Liver (tissue), 9 donors: ENCODE data around the gene PDHA2. TPM values are rescaled to one million over a fixed set of nuclear protein-coding genes. Genes with fewer than 3 reads are reported as not detected.
"Not testable (repeated sequence)": the region's sequence is repeated elsewhere in the genome, so short reads cannot be mapped to it uniquely, and the experiment has no call there.

Experiments used
- DNase-seq: peaks from one replicate; pipeline ENCODE4 v3.0.0-alpha.2; 2017; ENCODE audit warnings: low spot score
- H3K27ac ChIP-seq, 2 donors: one replicate each; pipeline ENCODE4 v1.7.0; 2013; ENCODE audit warnings: inconsistent platforms in 2 of 2, low read length in 2 of 2, control low read depth in 1 of 2, low read depth in 1 of 2, mild to moderate bottlenecking in 1 of 2
- H3K27me3 ChIP-seq, 4 donors: one replicate each; pipeline versions ENCODE4 v1.6.1 to v1.7.0; 2013; ENCODE audit warnings: low read length in 3 of 4, inconsistent platforms in 1 of 4, mild to moderate bottlenecking in 1 of 4, moderate library complexity in 1 of 4; ENCODE audit not compliant: control insufficient read depth in 4 of 4, insufficient read depth in 4 of 4
- H3K36me3 ChIP-seq, 4 donors: one replicate each; pipeline versions ENCODE4 v1.6.1 to v1.7.0; 2013; ENCODE audit warnings: low read length in 3 of 4, mild to moderate bottlenecking in 3 of 4, low read depth in 1 of 4, moderate library complexity in 1 of 4; ENCODE audit not compliant: control insufficient read depth in 4 of 4, insufficient read depth in 3 of 4
- H3K4me1 ChIP-seq, 4 donors: one replicate each; pipeline versions ENCODE4 v1.6.1 to v1.7.0; 2013; ENCODE audit warnings: low read length in 3 of 4, mild to moderate bottlenecking in 3 of 4, moderate library complexity in 1 of 4; ENCODE audit not compliant: control insufficient read depth in 4 of 4, insufficient read depth in 4 of 4
- H3K4me3 ChIP-seq, 3 donors: one replicate each; pipeline versions ENCODE4 v1.6.1 to v1.7.0; 2013; ENCODE audit warnings: low read length in 3 of 3, control low read depth in 1 of 3, low read depth in 1 of 3, mild to moderate bottlenecking in 1 of 3
- H3K9ac ChIP-seq, 2 donors: one replicate each; pipeline ENCODE4 v1.7.0; 2013; ENCODE audit warnings: low read length in 2 of 2, mild to moderate bottlenecking in 2 of 2, moderate library complexity in 2 of 2, control low read depth in 1 of 2, low read depth in 1 of 2
- H3K9me3 ChIP-seq, 4 donors: one replicate each; pipeline versions ENCODE4 v1.6.1 to v1.7.0; 2013; ENCODE audit warnings: low read length in 3 of 4; ENCODE audit not compliant: control insufficient read depth in 4 of 4
- ATF3 ChIP-seq: IDR thresholded peaks from 2 replicates; pipeline ENCODE4 v1.6.1; 2016; ENCODE audit warnings: antibody characterized with exemption
- CTCF ChIP-seq: fragments of 150-350 bp; IDR thresholded peaks from 2 replicates; pipeline ENCODE4 v1.5.1; 2017; ENCODE audit warnings: improper control_type of control experiment, low read depth, low read length; ENCODE audit not compliant: missing input control
- EGR1 ChIP-seq, 2 donors: IDR thresholded peaks; 2 replicates each; pipeline ENCODE4 v1.6.1; 2016 to 2018; ENCODE audit warnings: antibody characterized with exemption in 2 of 2, low read depth in 2 of 2
- FOXA1 ChIP-seq: IDR thresholded peaks from 2 replicates; pipeline ENCODE4 v1.6.1; 2016; ENCODE audit warnings: antibody characterized with exemption
- GABPA ChIP-seq, 2 donors: IDR thresholded peaks in 1 of 2; conservative IDR thresholded peaks in 1 of 2; 2 replicates each; pipeline ENCODE4 v1.6.1; 2016; ENCODE audit warnings: antibody characterized with exemption in 2 of 2, mild to moderate bottlenecking in 1 of 2, moderate library complexity in 1 of 2
- HNF4A ChIP-seq, 2 donors: conservative IDR thresholded peaks; 2 replicates each; pipeline ENCODE4 v1.6.1; 2016; ENCODE audit warnings: antibody characterized with exemption in 2 of 2, mild to moderate bottlenecking in 2 of 2
- JUND ChIP-seq, 2 donors: IDR thresholded peaks; 2 replicates each; pipeline ENCODE4 v1.6.1; 2016; ENCODE audit warnings: antibody characterized with exemption in 2 of 2
- RAD21 ChIP-seq, 2 donors: IDR thresholded peaks; 2 replicates each; pipeline ENCODE4 v1.6.1; 2016; ENCODE audit warnings: antibody characterized with exemption in 2 of 2, mild to moderate bottlenecking in 2 of 2
- REST ChIP-seq: IDR thresholded peaks from 2 replicates; pipeline ENCODE4 v1.6.1; 2016; ENCODE audit warnings: antibody characterized with exemption, mild to moderate bottlenecking
- RXRA ChIP-seq, 2 donors: IDR thresholded peaks; 2 replicates each; pipeline ENCODE4 v1.6.1; 2017 to 2018; ENCODE audit warnings: antibody characterized with exemption in 2 of 2, mild to moderate bottlenecking in 1 of 2
- TAF1 ChIP-seq: conservative IDR thresholded peaks from 2 replicates; pipeline ENCODE4 v1.6.1; 2016; ENCODE audit warnings: antibody characterized with exemption, mild to moderate bottlenecking
- YY1 ChIP-seq: IDR thresholded peaks from 2 replicates; pipeline ENCODE4 v1.6.1; 2016; ENCODE audit warnings: antibody characterized with exemption, mild to moderate bottlenecking
- WGBS: extraction: QIAGEN DNeasy Blood & Tissue Kit; methylation state at CpG from one replicate; pipeline ENCODE4 v1.1.7; 2013; 5-methylcytosine and 5-hydroxymethylcytosine counted together
- polyA plus RNA-seq, 2 donors: library from polyadenylated mRNA; stranded (reverse) in 1 of 2; unstranded in 1 of 2; fragments of 200-250 nt in 1 of 2; fragments of >200 nt in 1 of 2; fragmentation: Nextera tagmentation in 1 of 2; extraction: Ambion mirVana in 1 of 2; gene quantifications; one replicate each; pipeline versions ENCODE4 v1.2.1 to v1.2.3, GENCODE V29; 2013 to 2015
- total RNA-seq, 2 donors: library from RNA; depleted of rRNA; stranded (reverse); fragments of >200 nt; gene quantifications; one replicate each; pipeline ENCODE4 v1.2.3, GENCODE V29; 2014
- TF ChIP-seq, protein P1 (sequence below): IDR thresholded peaks from 2 replicates; pipeline ENCODE4 v1.6.1; 2016; ENCODE audit warnings: antibody characterized with exemption
- TF ChIP-seq, protein P2 (sequence below): IDR thresholded peaks from 2 replicates; pipeline ENCODE4 v1.6.1; 2016; ENCODE audit warnings: antibody characterized with exemption
- donor health status: healthy.
- donor health status: healthy.
- donor health status: healthy.
- donor health status: healthy.
- donor health status: healthy.

Gene PDHA2
- total and polyA plus RNA-seq, 4 donors: not detected

DNA sequence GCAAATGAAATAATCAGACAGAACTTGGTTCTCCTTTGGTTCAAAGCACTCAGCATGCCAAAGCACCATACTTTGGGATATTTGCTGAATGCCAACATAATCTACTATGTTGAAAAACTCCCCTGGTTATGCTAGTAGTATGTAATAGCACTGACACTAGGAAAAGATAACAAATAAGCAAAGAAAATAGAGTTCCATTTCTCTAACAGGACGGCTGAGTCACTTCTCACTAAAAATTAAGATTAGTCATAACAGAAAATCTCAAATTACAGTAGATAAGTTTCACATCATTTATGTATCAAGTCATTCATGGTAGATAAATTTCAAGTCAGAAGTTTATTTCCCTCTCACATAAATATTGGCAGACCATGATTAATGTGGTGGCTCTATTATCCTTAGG lies 17.9 kb downstream of the PDHA2 start (continued):
- TF ChIP-seq REST (no peak), RAD21 (IDR thresholded peaks at IDR 0.05) (no peak)

GRCh38 chr4:95867919-95868318 lies 28.0 kb downstream of the PDHA2 start:
- no peak for DNase-seq
- Histone ChIP-seq H3K27ac (no peak overlapping the region), H3K4me1 (no peaks in the 10 kb centered on the region), H3K9ac (no peak overlapping the region), H3K9me3 (peaks cover 0 to 22% (median 5%) of the 10 kb centered on the region in 4 donors), H3K4me3 (no peak overlapping the region), H3K27me3 (no peaks in the 10 kb centered on the region), H3K36me3 (no peaks in the 10 kb centered on the region)
- TF ChIP-seq YY1 (no peak), JUND (IDR thresholded peaks at IDR 0.05) (no peak), ATF3 (no peak), RAD21 (IDR thresholded peaks at IDR 0.05) (no peak), CTCF (no peak), EGR1 (IDR thresholded peaks at IDR 0.05; ENCODE audit: low read depth in 2 of 2) (no peak), RXRA (IDR thresholded peaks at IDR 0.05) (no peak), TAF1 (no peak), GABPA (IDR thresholded peaks at IDR 0.05 in 1 of 2, conservative IDR thresholded peaks at IDR 0.05 in 1 of 2) (no peak), HNF4A (conservative IDR thresholded peaks at IDR 0.05) (no peak), FOXA1 (no peak)
- TF ChIP-seq, protein P1, sequence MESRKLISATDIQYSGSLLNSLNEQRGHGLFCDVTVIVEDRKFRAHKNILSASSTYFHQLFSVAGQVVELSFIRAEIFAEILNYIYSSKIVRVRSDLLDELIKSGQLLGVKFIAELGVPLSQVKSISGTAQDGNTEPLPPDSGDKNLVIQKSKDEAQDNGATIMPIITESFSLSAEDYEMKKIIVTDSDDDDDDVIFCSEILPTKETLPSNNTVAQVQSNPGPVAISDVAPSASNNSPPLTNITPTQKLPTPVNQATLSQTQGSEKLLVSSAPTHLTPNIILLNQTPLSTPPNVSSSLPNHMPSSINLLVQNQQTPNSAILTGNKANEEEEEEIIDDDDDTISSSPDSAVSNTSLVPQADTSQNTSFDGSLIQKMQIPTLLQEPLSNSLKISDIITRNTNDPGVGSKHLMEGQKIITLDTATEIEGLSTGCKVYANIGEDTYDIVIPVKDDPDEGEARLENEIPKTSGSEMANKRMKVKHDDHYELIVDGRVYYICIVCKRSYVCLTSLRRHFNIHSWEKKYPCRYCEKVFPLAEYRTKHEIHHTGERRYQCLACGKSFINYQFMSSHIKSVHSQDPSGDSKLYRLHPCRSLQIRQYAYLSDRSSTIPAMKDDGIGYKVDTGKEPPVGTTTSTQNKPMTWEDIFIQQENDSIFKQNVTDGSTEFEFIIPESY: no peak
- TF ChIP-seq, protein P2, sequence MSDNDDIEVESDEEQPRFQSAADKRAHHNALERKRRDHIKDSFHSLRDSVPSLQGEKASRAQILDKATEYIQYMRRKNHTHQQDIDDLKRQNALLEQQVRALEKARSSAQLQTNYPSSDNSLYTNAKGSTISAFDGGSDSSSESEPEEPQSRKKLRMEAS: no peak

DNA sequence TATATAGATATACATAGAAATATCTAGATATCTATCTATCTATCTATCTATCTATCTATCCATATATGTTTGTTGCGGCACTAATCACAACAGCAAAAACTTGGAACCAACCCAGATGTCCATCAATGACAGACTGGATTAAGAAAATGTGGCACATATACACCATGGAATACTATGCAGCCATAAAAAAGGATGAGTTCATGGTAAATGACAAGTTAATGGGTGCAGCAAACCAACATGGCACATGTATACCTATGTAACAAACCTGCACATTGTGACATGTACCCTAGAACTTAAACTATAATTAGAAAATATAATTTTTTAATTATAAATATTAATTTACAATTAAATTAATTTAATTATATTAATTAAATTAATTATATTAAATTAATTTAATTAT lies 29.5 kb downstream of the PDHA2 start:
- DNase-seq, H3K4me1 ChIP-seq, H3K27me3 ChIP-seq, H3K27ac ChIP-seq, H3K36me3 ChIP-seq, H3K9ac ChIP-seq, H3K4me3 ChIP-seq: not testable (repeated sequence)
- H3K9me3 ChIP-seq: peaks cover 0 to 22% (median 5%) of the 10 kb centered on the region in 4 donors
- WGBS: 95% methylated on average over 1 of the region's 1 CpG
